LNCAP (cell line): ENCODE measurements around the gene KRT2.

Source experiments
- TF ChIP-seq, protein P1 (sequence below): fragments of 450-650 bp; IDR thresholded peaks from 2 replicates; pipeline ENCODE4 v1.5.1; 2017; ENCODE audit warnings: mild to moderate bottlenecking

Gene KRT2

DNA sequence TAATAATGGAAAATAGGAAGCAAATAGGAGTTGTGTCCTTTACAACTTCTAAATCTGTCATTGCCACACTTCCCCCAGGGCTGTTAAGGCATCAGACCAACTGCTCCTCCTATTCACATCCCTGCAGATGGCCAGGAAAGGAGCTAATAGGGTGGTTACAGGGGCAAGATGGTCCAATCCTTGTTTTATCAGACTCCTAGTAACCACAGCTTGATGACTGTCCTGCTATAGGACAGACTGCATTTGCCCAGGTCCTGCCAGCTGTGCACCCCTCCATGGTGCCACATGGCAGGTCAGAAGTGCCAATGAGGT is 10.9 kb upstream of the KRT2 start:
- TF ChIP-seq, protein P1, sequence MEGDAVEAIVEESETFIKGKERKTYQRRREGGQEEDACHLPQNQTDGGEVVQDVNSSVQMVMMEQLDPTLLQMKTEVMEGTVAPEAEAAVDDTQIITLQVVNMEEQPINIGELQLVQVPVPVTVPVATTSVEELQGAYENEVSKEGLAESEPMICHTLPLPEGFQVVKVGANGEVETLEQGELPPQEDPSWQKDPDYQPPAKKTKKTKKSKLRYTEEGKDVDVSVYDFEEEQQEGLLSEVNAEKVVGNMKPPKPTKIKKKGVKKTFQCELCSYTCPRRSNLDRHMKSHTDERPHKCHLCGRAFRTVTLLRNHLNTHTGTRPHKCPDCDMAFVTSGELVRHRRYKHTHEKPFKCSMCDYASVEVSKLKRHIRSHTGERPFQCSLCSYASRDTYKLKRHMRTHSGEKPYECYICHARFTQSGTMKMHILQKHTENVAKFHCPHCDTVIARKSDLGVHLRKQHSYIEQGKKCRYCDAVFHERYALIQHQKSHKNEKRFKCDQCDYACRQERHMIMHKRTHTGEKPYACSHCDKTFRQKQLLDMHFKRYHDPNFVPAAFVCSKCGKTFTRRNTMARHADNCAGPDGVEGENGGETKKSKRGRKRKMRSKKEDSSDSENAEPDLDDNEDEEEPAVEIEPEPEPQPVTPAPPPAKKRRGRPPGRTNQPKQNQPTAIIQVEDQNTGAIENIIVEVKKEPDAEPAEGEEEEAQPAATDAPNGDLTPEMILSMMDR: no peak

DNA sequence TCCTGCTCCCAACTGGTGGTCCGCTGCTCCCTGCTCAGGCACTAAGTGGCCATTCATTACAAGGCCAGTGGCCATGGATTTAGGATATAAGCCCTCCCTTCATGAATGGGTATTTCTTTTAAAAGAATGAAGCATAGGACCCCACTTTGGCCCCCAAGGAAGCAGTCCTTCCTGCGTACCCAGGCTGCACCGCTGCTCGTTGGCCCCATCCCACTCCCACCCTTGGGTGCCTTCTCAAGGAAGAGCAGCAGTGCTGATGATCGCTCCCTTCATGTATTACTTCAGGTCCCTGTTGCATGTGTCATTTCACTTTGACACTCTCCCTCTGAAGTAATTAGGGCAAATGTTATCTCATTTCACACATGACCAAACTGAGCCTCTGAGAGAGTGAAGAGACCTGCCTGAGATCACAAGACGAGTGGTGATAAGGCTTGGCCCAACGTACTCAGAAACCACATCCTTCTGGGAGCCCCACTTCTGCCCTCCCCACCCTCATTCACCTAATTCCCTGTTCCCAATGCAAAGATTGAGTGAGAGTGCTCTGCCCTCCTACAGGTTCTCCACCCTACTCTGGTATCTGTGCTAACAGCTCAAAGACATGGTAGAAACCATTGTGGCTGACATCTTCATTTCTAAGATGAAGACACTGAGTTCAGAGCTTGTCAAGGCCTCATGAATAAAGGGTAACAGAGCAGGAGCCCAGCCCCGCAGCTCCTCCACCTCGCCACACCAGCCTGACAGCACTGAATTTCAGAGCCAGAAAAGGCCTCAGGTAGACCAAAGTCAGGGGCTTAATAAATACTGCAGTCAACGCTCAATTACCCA is 10.3 kb upstream of the KRT2 start:
- TF ChIP-seq, protein P1: no peak

DNA sequence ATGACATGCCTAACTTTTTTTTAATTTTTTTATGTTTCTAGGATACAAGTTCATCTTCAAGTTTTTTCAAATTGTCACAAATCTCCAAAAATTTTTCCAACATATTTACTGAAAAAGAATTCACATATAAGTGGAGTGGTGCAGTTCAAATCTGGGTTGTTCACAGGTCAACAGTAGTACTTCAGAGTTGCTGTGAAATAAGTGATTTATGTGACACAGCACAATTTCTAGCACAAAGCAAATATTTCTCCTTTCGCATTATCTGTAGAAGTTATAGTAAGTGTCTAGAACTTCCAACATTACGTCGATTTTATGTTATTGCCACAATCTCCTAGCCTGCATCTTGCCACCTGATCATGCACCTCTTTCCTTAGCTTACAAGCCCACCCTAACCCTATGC is 9.7 kb upstream of the KRT2 start:
- TF ChIP-seq, protein P1: no peak

DNA sequence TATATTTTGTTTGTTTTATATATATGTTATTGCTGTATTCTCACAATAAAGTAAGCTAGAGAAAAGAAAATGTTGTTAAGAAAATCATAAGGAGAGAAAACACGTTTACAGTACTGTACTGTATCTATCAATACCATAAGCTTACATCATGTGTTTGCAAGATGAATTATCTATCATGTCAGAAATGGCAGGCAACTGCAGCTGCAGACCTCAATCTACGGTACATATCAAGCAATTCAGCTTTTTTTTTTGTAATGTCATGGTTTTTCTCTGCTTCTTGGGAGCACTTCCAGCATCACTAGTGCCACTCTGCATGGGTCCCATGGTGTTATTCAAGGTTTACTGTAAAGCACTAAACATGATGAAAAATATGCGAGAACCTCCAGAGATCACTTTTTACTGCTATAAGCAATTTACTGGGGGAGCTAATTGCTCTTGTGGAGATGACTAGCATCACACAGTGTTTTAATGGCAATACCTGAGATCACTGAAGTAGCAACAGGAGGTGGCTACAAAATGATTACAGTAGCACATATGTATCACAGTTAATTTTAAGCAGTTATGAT is 9.0 kb upstream of the KRT2 start:
- TF ChIP-seq, protein P1: no peak

DNA sequence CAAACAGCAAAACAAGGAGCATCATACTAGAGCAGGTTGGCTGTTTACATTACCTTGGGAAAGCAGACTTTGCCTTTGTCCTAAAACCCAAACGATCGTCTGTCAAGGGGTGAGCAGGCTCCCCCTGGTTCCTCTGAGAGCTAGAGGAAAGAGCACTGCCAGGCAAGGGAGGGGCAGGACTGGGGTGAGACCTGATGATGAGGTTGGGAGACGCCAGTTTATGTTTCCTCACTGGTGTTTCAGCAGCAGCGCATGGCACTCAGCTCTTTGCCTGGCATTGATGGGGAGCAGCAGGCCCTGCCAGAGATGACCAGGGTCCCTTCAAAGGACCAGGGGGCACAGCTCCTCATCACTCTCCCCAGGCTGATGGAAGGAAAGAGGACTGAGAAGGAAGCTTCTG is 7.9 kb upstream of the KRT2 start:
- TF ChIP-seq, protein P1: no peak

DNA sequence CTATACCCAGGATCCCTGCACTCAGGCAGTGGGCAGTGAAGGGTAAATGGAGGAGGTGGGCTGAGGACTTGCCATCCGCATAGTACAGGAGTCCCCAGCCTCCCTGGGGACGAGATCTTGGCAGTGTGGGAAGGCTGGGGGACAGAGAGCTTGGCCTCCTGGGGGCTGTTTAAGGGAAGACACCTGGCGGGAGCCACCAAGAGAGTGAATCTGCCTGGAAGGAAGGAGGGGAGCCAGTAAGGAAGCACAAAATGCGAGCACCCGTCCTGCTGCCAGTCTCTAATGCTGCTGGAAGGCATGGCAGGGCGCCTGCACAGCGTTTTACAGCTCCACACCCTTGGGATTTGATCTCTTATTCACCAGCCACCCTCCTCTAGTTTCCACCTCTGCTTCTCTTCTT is 7.4 kb upstream of the KRT2 start:
- TF ChIP-seq, protein P1: no peak

DNA sequence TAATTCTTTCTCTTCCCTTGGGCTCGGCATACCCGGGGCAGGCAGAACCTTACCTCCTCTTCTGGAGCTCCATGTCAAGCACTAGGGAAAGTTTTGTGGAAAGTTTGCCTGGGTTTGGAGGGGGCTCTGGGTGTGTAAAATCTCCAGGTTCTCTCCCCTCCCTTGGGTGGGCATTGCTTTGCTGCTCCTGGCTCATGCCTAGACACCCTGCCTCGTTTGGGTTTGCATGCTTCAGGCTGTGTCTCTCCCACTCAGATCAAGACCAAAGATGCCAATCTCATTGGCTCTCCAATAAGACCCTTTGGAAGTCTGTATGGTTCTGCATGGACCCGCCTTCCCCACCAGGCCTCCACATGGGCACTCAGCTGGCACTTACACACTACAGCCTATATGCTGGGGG is 6.2 kb upstream of the KRT2 start:
- TF ChIP-seq, protein P1: no peak
